Esophagus squamous epithelium (tissue), 5 donors: Measurements from ENCODE around the gene FAM120B. TPM values are rescaled to one million over a fixed set of nuclear protein-coding genes. Genes with fewer than 3 reads are reported as not detected.
A peak's percentile ranks its signal among the peaks of the same experiment; 100 is the strongest.

ENCODE experiments used
- DNase-seq: peaks from one replicate; lab custom pipeline; 2025; lab: John Stamatoyannopoulos, UW
- H3K27ac ChIP-seq, 4 donors: fragments of 200-600 bp; sonication (generic); one replicate each; pipeline ENCODE4 v1.5.1; 2016 to 2019; ENCODE audit warnings: mild to moderate bottlenecking in 1 of 4
- H3K27me3 ChIP-seq, 4 donors: fragments of 200-600 bp; sonication (generic); 1 replicate in 3 of 4; 2 replicates in 1 of 4; pipeline versions ENCODE4 v1.5.1 to v1.6.0; 2017 to 2021; ENCODE audit warnings: antibody characterized with exemption in 1 of 4
- H3K36me3 ChIP-seq, 3 donors: fragments of 200-600 bp; sonication (generic); one replicate each; pipeline ENCODE4 v1.5.1; 2016 to 2019
- H3K4me1 ChIP-seq, 3 donors: fragments of 200-600 bp; sonication (generic); one replicate each; pipeline ENCODE4 v1.5.1; 2017 to 2019
- H3K4me3 ChIP-seq, 4 donors: fragments of 200-600 bp; sonication (generic); 1 replicate in 3 of 4; 2 replicates in 1 of 4; pipeline ENCODE4 v1.5.1; 2016 to 2019; ENCODE audit warnings: mild to moderate bottlenecking in 2 of 4, moderate library complexity in 1 of 4
- H3K9me3 ChIP-seq, 3 donors: fragments of 200-600 bp; sonication (generic); one replicate each; pipeline ENCODE4 v1.5.1; 2016 to 2019
- CTCF ChIP-seq, 6 experiments: fragments of 450-650 bp in 4 of 6; fragments of 200-600 bp in 2 of 6; sonication (generic) in 2 of 6; IDR thresholded peaks; one replicate each; pipeline ENCODE4 v1.5.1; 2016 to 2019; ENCODE audit warnings: antibody characterized with exemption in 6 of 6, mild to moderate bottlenecking in 4 of 6, moderate library complexity in 4 of 6
- POLR2A ChIP-seq, 4 donors: fragments of 450-650 bp; IDR thresholded peaks; one replicate each; pipeline ENCODE4 v1.6.1; 2017; ENCODE audit warnings: antibody characterized with exemption in 4 of 4, mild to moderate bottlenecking in 4 of 4, moderate library complexity in 3 of 4
- WGBS, 2 donors: methylation state at CpG; one replicate each; pipeline ENCODE4 v1.1.5; 2018; 5-methylcytosine and 5-hydroxymethylcytosine counted together
- intact Hi-C: fragments of 100-400 bp; cut with DNase I; formaldehyde crosslinking; loops from one replicate; pipeline ENCODE4 v1.15.0; 2022
- total RNA-seq, 4 donors: library from RNA; depleted of rRNA; stranded (reverse); fragments of >200 nt; gene quantifications; one replicate each; pipeline ENCODE4 v1.1.0, GENCODE V29; 2016
- donor health status: DM: yes; HTN: yes; CAD: no.

The FAM120B gene
- total RNA-seq, 4 donors from 2014 or later: 8.4 to 25.6 (median 12.9) TPM

- H3K27ac ChIP-seq: no peak overlapping the region
- H3K36me3 ChIP-seq: no peaks in the 10 kb centered on the region
- intact Hi-C loops: no loop called here
- peaks cover 0 to 16% (median 10%) of the 10 kb centered on the region in 3 donors for H3K4me1 ChIP-seq
- no peaks in the 10 kb centered on the region for H3K9me3 ChIP-seq
- no peak for DNase-seq
- no peak overlapping the region for H3K4me3 ChIP-seq
- WGBS, 2 donors: 71 to 78% methylated on average over 3 of the region's 3 CpGs
- H3K27me3 ChIP-seq: peaks cover 0 to 63% (median 0%) of the 10 kb centered on the region in 4 donors
- TF ChIP-seq POLR2A (IDR thresholded peaks at IDR 0.05) (no peak), CTCF (IDR thresholded peaks at IDR 0.05) (no peak)
These were observed 129.8 kb downstream of the FAM120B start for GRCh38 chr6:170436209-170436809.

- Histone ChIP-seq H3K4me3 (peak overlapping the region in 3 of 4 donors; percentile 22 to 58 (median 27)), H3K27me3 (peaks cover 0 to 63% (median 0%) of the 10 kb centered on the region in 4 donors), H3K36me3 (no peaks in the 10 kb centered on the region), H3K9me3 (no peaks in the 10 kb centered on the region), H3K4me1 (peaks cover 0 to 16% (median 10%) of the 10 kb centered on the region in 3 donors), H3K27ac (peak overlapping the region in 1 of 4 donors; percentile 59)
- TF ChIP-seq CTCF (IDR thresholded peaks at IDR 0.05) (no peak), POLR2A (IDR thresholded peaks at IDR 0.05) (no peak)
- intact Hi-C loops: no loop called here
- 69 to 71% methylated on average over 10 to 11 of the region's 12 CpGs for WGBS, 2 donors
- DNase-seq: no peak
These were observed 131.3 kb downstream of the FAM120B start for GRCh38 chr6:170437719-170438401.

- no peak for DNase-seq
These were observed 131.8 kb downstream of the FAM120B start for GRCh38 chr6:170438402-170438753.

GRCh38 chr6:170438861-170439260, 132.3 kb downstream of the FAM120B start:
- DNase-seq: no peak
- Histone ChIP-seq H3K36me3 (no peaks in the 10 kb centered on the region), H3K27ac (peak overlapping the region in 1 of 4 donors; percentile 28), H3K4me1 (peaks cover 0 to 16% (median 10%) of the 10 kb centered on the region in 3 donors), H3K27me3 (peaks cover 0 to 57% (median 0%) of the 10 kb centered on the region in 4 donors), H3K9me3 (no peaks in the 10 kb centered on the region), H3K4me3 (no peak overlapping the region)
- no peak for TF ChIP-seq CTCF (IDR thresholded peaks at IDR 0.05)
- TF ChIP-seq POLR2A (IDR thresholded peaks at IDR 0.05): no peak
- intact Hi-C loops: no loop called here

More at GRCh38 chr6:170438402-170438753, 131.8 kb downstream of the FAM120B start:
- TF ChIP-seq CTCF (IDR thresholded peaks at IDR 0.05): no peak
- no peak for TF ChIP-seq POLR2A (IDR thresholded peaks at IDR 0.05)
- Histone ChIP-seq H3K27ac (peak overlapping the region in 1 of 4 donors; percentile 59), H3K36me3 (no peaks in the 10 kb centered on the region), H3K4me1 (peaks cover 0 to 16% (median 10%) of the 10 kb centered on the region in 3 donors), H3K4me3 (peak overlapping the region in 3 of 4 donors; percentile 22 to 58 (median 27)), H3K27me3 (peaks cover 0 to 60% (median 0%) of the 10 kb centered on the region in 4 donors), H3K9me3 (no peaks in the 10 kb centered on the region)
- intact Hi-C loops: no loop called here
- WGBS, 2 donors: 1% methylated on average over 13 of the region's 15 CpGs; no CpG with 5 or more reads in 1 of the 2 donors
